GM12873 (cell line): Measurements from ENCODE around the gene SHPK.
A peak's percentile ranks its signal among the peaks of the same experiment; 100 is the strongest.

Experiments used
- CTCF ChIP-seq: IDR thresholded peaks from 2 replicates; pipeline ENCODE4 v1.5.1; 2012; ENCODE audit warnings: low read depth, mild to moderate bottlenecking, moderate library complexity, low read length, control low read depth; ENCODE audit not compliant: insufficient read depth; ENCODE audit errors: missing control alignments

SHPK gene

GRCh38 chr17:3636154-3636907, at the start of gene SHPK, which contains the start of gene CTNS:
SHPK (minus strand) TSS chr17:3636250; CDS start chr17:3636219, 31 bp downstream.
CTNS (plus strand) TSS chr17:3636760; CDS start chr17:3640207, 3,447 bp downstream.
- no peak for TF ChIP-seq CTCF

GRCh38 chr17:3685174-3685573, 49.1 kb upstream of the SHPK start:
- no peak for TF ChIP-seq CTCF

- TF ChIP-seq CTCF: peak; percentile 99
Measured at GRCh38 chr17:3683054-3683511, 47.0 kb upstream of the SHPK start.

GRCh38 chr17:3682033-3682432, 46.0 kb upstream of the SHPK start:
- no peak for TF ChIP-seq CTCF

- TF ChIP-seq CTCF: no peak
Measured at GRCh38 chr17:3681565-3681964, 45.5 kb upstream of the SHPK start.

GRCh38 chr17:3681057-3681456, 45.0 kb upstream of the SHPK start:
- TF ChIP-seq CTCF: no peak

GRCh38 chr17:3679531-3680126, 43.6 kb upstream of the SHPK start:
- TF ChIP-seq CTCF: no peak
